Gastrocnemius medialis (tissue), 4 donors: ENCODE data around the gene NSFL1C. TPM values are rescaled to one million over a fixed set of nuclear protein-coding genes. Genes with fewer than 3 reads are reported as not detected.
"Not testable (repeated sequence)": the region's sequence is repeated elsewhere in the genome, so short reads cannot be mapped to it uniquely, and the experiment has no call there.

Experiments used
- ATAC-seq, 2 donors: fragments of 150-250 bp; one replicate each; pipeline ENCODE4 v1.9.1; 2016
- DNase-seq, 2 donors: peaks; one replicate each; pipeline ENCODE4 v3.0.0-alpha.2; 2019
- H3K27ac ChIP-seq, 4 donors: fragments of 200-600 bp; sonication (generic); 1 replicate in 1 of 4; 2 replicates in 3 of 4; pipeline ENCODE4 v1.5.1; 2016 to 2018; ENCODE audit warnings: mild to moderate bottlenecking in 2 of 4, moderate library complexity in 1 of 4
- H3K27me3 ChIP-seq, 3 donors: fragments of 200-600 bp; sonication (generic) in 2 of 3; 1 replicate in 1 of 3; 2 replicates in 2 of 3; pipeline versions ENCODE4 v1.5.1 to v1.6.0; 2016 to 2019; ENCODE audit warnings: mild to moderate bottlenecking in 1 of 3, moderate library complexity in 1 of 3
- H3K36me3 ChIP-seq, 2 donors: fragments of 200-600 bp; sonication (generic) in 1 of 2; one replicate each; pipeline ENCODE4 v1.5.1; 2017 to 2018
- H3K4me1 ChIP-seq, 2 donors: fragments of 200-600 bp; sonication (generic) in 1 of 2; one replicate each; pipeline ENCODE4 v1.5.1; 2016 to 2017; ENCODE audit warnings: mild to moderate bottlenecking in 2 of 2
- H3K4me3 ChIP-seq, 4 donors: fragments of 200-600 bp; sonication (generic) in 3 of 4; 1 replicate in 1 of 4; 2 replicates in 3 of 4; pipeline ENCODE4 v1.5.1; 2016 to 2019; ENCODE audit warnings: mild to moderate bottlenecking in 2 of 4
- H3K9me3 ChIP-seq, 3 donors: fragments of 200-600 bp; sonication (generic) in 2 of 3; 1 replicate in 1 of 3; 2 replicates in 2 of 3; pipeline ENCODE4 v1.5.1; 2016 to 2019
- CTCF ChIP-seq, 5 experiments: fragments of 450-650 bp in 3 of 5; fragments of 200-600 bp in 2 of 5; sonication (generic) in 2 of 5; IDR thresholded peaks in 4 of 5; conservative IDR thresholded peaks in 1 of 5; 1 replicate in 4 of 5; 2 replicates in 1 of 5; pipeline ENCODE4 v1.5.1; 2016 to 2019; ENCODE audit warnings: antibody characterized with exemption in 5 of 5, mild to moderate bottlenecking in 3 of 5, moderate library complexity in 3 of 5
- POLR2A ChIP-seq, 2 donors: fragments of 450-650 bp; IDR thresholded peaks; one replicate each; pipeline ENCODE4 v1.6.1; 2017; ENCODE audit warnings: antibody characterized with exemption in 2 of 2, mild to moderate bottlenecking in 2 of 2, moderate library complexity in 2 of 2
- in situ Hi-C, 4 donors: fragments of 200-750 bp; cut with MboI; loops; one replicate each; pipeline versions ENCODE4 v1.15.0 to v1.8.0; 2017; ENCODE audit warnings: low sequenced_read_pairs in 4 of 4
- intact Hi-C: fragments of 100-400 bp; cut with DNase I; formaldehyde crosslinking; loops from one replicate; pipeline ENCODE4 v1.15.1; 2023; ENCODE audit warnings: low total_unique reads
- total RNA-seq, 4 donors: library from RNA; depleted of rRNA; stranded (reverse); fragments of >200 nt; gene quantifications; one replicate each; pipeline versions ENCODE4 v1.1.0 to v1.2.3, GENCODE V29; 2016

Gene NSFL1C
- total RNA-seq, 4 donors from 2014 or later, result 68.0 to 91.4 (median 80.6) TPM

GRCh38 chr20:1414982-1415381 is 51.7 kb downstream of the NSFL1C start:
- in situ Hi-C loops (no loop called here), intact Hi-C loops (no loop called here)
- H3K9me3 ChIP-seq, result no peaks in the 10 kb centered on the region
- H3K27me3 ChIP-seq, result no peaks in the 10 kb centered on the region
- no peak overlapping the region for H3K4me3 ChIP-seq
- H3K27ac ChIP-seq, result no peak overlapping the region
- no peaks in the 10 kb centered on the region for H3K36me3 ChIP-seq
- no peak for TF ChIP-seq CTCF (IDR thresholded peaks at IDR 0.05 in 4 of 5, conservative IDR thresholded peaks at IDR 0.05 in 1 of 5)
- TF ChIP-seq POLR2A (IDR thresholded peaks at IDR 0.05), result no peak
- DNase-seq (no peak), ATAC-seq (no peak)
- H3K4me1 ChIP-seq, result no peaks in the 10 kb centered on the region

DNA sequence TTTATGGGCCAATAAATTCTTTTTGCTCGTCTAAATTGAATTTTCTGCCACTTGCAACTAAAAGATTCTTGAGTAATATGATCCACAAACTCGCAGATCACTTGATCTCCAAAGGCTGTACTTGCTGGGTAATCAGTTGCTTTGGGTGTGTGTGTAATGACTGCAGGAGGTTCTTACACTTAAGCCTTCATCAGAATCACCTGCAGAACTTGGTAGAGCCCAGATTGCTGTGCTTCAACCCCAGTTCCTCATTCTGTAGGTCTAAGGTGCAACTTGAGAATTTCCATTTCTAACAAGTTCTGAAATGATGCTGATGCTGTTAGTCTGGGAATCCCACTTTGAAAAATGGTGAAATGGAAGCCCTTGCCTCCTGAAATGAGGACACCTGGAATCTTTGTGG is 60.8 kb downstream of the NSFL1C start:
- H3K4me1 ChIP-seq, result no peaks in the 10 kb centered on the region
- no peak for TF ChIP-seq POLR2A (IDR thresholded peaks at IDR 0.05)
- no peak for TF ChIP-seq CTCF (IDR thresholded peaks at IDR 0.05 in 4 of 5, conservative IDR thresholded peaks at IDR 0.05 in 1 of 5)
- no peaks in the 10 kb centered on the region for H3K36me3 ChIP-seq
- no peaks in the 10 kb centered on the region for H3K9me3 ChIP-seq
- intact Hi-C loops, result no loop called here
- no peak overlapping the region for H3K27ac ChIP-seq
- no peaks in the 10 kb centered on the region for H3K27me3 ChIP-seq
- H3K4me3 ChIP-seq, result no peak overlapping the region
- ATAC-seq (no peak), DNase-seq (no peak)
- in situ Hi-C loops, result no loop called here

DNA sequence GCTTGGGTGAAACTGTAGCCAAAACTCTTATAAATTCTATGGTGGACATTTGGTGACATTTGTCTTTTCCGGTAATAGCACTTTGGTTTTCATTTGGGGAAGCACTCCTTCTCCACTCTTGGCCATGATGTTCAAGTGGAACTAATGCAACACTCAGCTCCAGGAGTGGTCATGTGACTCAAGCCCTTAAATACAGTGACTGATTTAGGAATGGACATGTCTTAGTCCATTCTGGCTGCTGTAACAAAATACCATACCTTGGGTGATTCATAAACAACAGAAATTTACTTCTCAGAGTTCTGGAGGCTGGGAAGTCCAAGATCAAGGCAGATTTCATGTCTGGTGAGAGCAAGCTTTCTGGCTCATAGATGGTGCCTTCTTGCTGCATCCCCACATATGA is 63.0 kb downstream of the NSFL1C start:
- DNase-seq, result no peak
- TF ChIP-seq POLR2A (IDR thresholded peaks at IDR 0.05) (no peak), CTCF (IDR thresholded peaks at IDR 0.05 in 4 of 5, conservative IDR thresholded peaks at IDR 0.05 in 1 of 5) (no peak)
- Histone ChIP-seq H3K4me3 (no peak overlapping the region), H3K9me3 (no peaks in the 10 kb centered on the region), H3K4me1 (peaks cover 0 to 14% of the 10 kb centered on the region in 2 donors), H3K27me3 (peaks cover 0 to 3% (median 3%) of the 10 kb centered on the region in 3 donors), H3K27ac (no peak overlapping the region), H3K36me3 (no peaks in the 10 kb centered on the region)
- intact Hi-C loops, result no loop called here
- in situ Hi-C loops, result no loop called here
- ATAC-seq, result no peak

GRCh38 chr20:1402149-1402548 is 64.5 kb downstream of the NSFL1C start:
- in situ Hi-C loops (no loop called here), intact Hi-C loops (no loop called here)
- Histone ChIP-seq H3K36me3 (no peaks in the 10 kb centered on the region), H3K4me1 (peaks cover 0 to 14% of the 10 kb centered on the region in 2 donors), H3K4me3 (no peak overlapping the region), H3K27ac (no peak overlapping the region), H3K27me3 (peaks cover 0 to 3% (median 3%) of the 10 kb centered on the region in 3 donors), H3K9me3 (no peaks in the 10 kb centered on the region)
- no peak for TF ChIP-seq CTCF (IDR thresholded peaks at IDR 0.05 in 4 of 5, conservative IDR thresholded peaks at IDR 0.05 in 1 of 5)
- TF ChIP-seq POLR2A (IDR thresholded peaks at IDR 0.05), result no peak
- ATAC-seq, result no peak
- DNase-seq, result no peak

- Histone ChIP-seq H3K36me3 (no peaks in the 10 kb centered on the region), H3K9me3 (no peaks in the 10 kb centered on the region), H3K27ac (no peak overlapping the region), H3K4me3 (no peak overlapping the region), H3K4me1 (peaks cover 0 to 14% of the 10 kb centered on the region in 2 donors), H3K27me3 (peaks cover 0 to 3% (median 3%) of the 10 kb centered on the region in 3 donors)
- no peak for DNase-seq
- TF ChIP-seq CTCF (IDR thresholded peaks at IDR 0.05 in 4 of 5, conservative IDR thresholded peaks at IDR 0.05 in 1 of 5) (no peak), POLR2A (IDR thresholded peaks at IDR 0.05) (no peak)
- intact Hi-C loops (no loop called here), in situ Hi-C loops (no loop called here)
- ATAC-seq, result no peak
Observed at GRCh38 chr20:1401451-1401907, 65.2 kb downstream of the NSFL1C start.

DNA sequence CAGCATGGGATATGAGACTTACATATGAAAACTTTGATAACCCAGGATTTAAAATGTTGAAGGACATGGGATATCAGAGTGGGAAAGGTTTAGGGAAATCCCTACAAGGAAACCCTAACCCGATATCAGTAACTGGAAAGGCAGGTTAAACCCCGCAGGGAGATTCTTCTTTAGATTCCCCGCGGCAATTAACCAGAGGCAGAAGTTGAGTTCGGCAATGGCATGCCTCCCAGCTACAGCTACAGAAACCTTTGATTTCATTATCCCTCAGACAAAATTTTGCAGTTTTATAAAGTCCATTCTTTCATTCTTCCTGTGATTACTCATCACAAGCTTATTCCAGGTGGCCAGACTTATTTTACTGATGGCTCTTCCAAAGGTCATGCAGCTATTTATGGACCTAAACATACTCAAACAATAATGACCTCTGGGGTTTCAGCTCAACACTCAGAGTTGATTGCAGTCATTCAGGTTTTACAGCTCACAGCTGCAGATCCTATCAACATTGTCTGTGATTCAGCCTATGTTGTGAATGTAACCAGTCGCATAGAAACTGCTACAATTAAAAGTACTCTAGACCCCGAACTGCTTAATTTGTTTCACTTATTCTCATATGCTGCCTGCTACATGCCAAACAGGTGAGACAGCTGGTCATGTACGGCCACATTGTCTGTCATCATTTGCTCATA is 66.8 kb downstream of the NSFL1C start:
- ATAC-seq, H3K27me3 ChIP-seq, H3K9me3 ChIP-seq, H3K27ac ChIP-seq, intact Hi-C loops, H3K36me3 ChIP-seq, H3K4me3 ChIP-seq, DNase-seq: not testable (repeated sequence)
- peaks cover 0 to 14% of the 10 kb centered on the region in 2 donors for H3K4me1 ChIP-seq
- in situ Hi-C loops, result loop anchor here in 1 of 4 donors (5.0 kb wide), 1 partner anchor 73 kb away; the partner anchor contains the start of gene SDCBP2

DNA sequence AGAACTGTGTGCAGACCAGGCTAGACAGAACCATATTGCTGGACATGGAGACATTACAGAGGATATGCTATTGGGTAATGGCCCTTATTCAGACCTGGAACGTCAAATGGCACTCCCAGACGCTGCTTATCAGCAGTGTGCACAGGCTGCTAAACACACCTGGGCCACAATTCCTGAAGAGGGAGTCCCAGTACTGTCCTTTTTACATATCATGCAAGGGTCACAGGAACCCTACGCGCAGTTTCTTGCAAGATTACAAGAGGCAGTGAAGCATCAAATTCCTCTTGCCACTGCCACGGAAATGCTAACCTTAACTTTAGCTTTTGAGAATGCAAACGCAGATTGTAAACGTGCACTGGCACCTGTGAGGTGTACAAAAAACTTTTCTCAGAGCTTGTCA is 68.5 kb downstream of the NSFL1C start:
- not testable (repeated sequence) for DNase-seq, H3K27me3 ChIP-seq
- in situ Hi-C loops, result loop anchor here in 1 of 4 donors (5.0 kb wide), 1 partner anchor 71 kb away; the partner anchor contains the start of gene SDCBP2

More for the DNA sequence above, 68.5 kb downstream of the NSFL1C start:
- intact Hi-C loops, H3K4me3 ChIP-seq, H3K9me3 ChIP-seq, H3K27ac ChIP-seq, ATAC-seq, H3K36me3 ChIP-seq: not testable (repeated sequence)
- H3K4me1 ChIP-seq, result peaks cover 7 to 22% of the 10 kb centered on the region in 2 donors
